DMS79 treated with DMSO at 0.1 percent for 48 hours (cell line): ENCODE measurements around the gene KCNMA1.

Source experiments
- DNase-seq: peaks from one replicate; lab custom pipeline; 2025; lab: John Stamatoyannopoulos, UW

Gene KCNMA1

DNA sequence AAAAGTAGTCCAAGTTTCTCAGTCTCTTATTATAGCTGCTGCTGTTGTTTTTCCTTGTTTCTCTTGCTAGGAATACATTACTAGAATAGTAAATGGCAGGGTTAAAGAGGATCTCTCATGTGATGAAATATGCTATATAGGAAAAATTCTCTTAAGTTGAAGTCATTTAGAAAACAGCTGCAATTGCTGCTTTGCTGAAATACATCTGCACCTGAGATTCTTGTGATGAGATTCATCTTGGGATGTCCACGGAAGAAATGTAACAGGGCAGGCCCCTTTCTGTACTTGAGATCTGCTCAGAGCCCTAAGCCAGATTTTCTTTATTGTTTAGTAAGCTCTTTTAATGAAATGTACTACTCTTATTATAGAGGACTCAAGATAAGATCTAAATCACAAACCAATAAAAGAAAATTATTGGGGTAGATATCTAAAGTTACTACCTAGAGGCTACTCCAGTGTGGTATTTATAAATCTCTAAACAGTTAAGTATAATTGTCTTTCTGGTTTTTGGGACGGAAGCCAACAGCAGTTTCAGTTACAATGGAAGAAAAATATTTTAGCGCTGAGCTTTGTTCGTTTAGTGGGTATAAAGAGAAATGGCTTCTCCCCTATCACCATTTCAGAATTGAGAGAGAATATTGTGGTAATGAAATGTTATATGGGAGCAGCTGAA is 701.5 kb downstream of the KCNMA1 start:
- peak; percentile 7 for DNase-seq

DNA sequence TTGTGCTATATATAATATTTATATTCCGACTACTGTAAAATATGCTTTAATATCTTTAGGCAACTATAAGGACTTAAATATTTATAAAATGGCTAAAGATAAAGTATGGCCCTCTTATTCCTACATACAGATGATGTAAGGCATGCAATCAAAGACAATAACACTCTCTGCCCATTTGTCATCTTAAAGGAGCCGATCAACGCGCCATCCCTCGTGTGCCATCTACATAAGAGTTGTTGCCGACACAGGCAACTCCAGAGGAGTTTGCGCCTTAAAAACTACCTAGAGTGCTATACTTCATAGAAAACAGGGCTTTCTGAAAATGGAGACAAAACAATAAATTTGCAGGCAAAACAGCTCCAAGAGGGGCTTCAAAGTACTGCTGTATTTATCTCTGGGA is 709.0 kb downstream of the KCNMA1 start:
- DNase-seq, result no peak

- DNase-seq, result no peak
These were observed 711.8 kb downstream of the KCNMA1 start for GRCh38 chr10:76925636-76926405.

DNA sequence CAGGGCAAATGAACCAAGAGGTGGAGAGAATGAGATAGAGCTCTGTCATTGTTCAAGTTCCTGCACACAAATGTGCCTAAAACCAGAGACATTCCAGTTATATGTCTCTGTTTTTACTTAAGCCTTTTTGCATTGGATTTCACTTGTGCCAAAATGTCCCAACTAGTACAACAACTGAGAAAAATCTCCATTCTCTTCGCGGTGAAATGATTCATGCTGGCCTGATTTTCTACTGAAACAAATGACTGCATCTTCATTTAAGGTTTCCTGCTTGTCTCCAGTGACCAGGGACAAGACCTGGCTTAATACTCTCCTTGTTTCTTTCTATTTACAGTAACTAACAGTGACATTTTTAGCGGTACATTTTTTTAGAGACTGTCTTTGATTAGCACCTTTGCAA is 714.9 kb downstream of the KCNMA1 start:
- DNase-seq, result no peak

DNA sequence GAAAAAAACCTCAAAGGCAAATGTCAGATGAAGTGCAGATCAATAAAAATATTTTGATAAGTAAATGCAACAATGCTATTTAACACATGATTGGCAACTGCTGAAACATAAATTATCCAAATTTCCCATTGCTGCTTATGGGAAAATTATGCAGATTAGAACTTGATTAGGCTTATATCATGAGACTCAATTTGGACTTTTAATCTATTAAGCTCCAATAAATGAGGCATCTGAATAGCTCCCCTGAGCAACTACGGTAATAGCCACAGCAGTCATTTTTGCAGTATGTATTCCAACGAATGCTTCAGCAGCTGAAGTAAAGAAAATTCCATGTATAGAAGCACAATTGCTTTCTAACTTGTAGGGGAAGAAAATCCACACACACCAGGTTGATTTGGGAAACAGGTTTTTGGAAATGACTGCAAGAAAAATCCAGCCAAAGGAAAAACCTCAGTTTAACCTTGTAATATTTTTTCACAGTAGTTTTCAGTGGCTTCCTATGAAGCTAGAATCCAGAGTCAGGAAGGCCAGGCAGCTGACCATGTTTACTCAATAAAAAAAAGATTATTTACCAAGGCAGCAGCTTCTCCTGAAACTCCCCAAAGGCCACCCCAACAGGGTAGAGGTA is 716.1 kb downstream of the KCNMA1 start:
- no peak for DNase-seq

DNA sequence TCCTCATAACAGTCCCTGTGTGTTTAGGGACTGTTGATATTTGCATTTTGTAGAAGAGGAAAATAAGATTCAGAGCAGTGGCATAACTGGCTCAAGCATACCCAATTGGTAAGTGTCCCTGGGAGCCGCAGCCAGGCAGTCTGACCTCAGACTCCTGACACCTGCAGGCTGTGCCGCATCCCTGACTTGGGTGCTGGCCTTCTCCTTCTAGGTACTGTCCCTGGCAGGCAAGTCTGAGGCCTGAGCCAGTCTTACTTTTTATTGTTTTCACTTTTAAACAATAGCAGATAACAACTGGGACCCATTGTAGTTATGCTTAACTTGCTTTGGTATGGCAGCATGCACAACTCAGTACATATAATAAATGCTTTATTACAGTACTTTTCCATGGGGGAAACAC is 717.0 kb downstream of the KCNMA1 start:
- no peak for DNase-seq

DNA sequence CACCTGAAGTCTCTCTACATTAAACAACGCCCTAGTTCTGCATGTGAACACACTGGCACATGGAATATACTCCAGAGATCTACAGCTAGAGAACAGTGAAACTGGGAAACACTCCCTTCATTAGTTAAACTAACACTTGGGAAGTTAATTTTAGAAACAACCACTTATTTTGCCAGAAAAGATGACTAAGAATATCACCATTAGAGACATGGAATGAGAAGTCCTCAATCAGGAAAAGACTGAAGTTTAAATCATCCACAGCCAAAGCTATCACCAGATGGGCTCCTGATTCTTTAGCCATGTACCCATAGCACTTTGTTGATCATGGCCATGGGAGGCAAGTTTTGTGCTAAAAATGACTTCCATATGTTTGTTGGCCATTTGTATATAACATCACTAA is 719.5 kb downstream of the KCNMA1 start:
- DNase-seq, result no peak

DNA sequence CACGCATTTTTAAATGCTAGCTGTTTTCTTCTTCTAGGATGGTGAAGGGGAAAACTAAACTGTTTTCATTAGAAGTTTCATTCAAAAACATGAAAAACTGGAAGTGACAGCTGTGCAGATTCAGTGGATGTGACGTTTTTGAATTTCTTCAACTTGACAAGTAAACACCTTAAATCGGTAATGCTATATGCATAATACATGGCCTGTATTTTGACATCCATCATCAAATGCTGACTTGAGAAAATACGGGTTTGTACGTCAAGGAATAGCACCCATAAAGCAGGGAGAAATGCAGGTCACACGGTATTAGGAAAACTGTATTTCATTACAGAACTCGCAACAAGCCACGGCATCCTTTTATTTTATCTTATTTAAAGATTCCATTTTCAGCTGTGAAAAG is 720.5 kb downstream of the KCNMA1 start:
- DNase-seq, result no peak

DNA sequence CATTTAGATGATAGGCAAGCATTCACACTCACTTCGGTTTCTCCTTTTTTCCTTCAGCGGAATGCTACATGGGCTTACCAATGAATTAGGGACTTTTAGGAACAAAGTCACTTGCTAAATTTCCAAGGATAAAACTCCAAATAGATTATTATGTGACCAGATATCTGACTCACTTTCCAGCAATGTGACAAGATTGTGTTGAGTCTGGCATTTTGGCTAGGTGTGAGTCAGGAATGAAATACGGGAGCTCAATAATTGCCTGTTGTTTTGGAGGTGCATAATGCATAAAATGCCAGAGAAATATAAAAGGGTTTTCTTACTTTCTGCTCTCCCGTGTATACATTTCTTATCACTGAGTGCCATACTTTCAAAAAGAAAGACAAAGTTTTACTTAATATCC is 721.1 kb downstream of the KCNMA1 start:
- no peak for DNase-seq

- no peak for DNase-seq
These were observed 722.3 kb downstream of the KCNMA1 start for GRCh38 chr10:76915316-76915715.

GRCh38 chr10:76911184-76911583 is 726.4 kb downstream of the KCNMA1 start:
- DNase-seq, result no peak

DNA sequence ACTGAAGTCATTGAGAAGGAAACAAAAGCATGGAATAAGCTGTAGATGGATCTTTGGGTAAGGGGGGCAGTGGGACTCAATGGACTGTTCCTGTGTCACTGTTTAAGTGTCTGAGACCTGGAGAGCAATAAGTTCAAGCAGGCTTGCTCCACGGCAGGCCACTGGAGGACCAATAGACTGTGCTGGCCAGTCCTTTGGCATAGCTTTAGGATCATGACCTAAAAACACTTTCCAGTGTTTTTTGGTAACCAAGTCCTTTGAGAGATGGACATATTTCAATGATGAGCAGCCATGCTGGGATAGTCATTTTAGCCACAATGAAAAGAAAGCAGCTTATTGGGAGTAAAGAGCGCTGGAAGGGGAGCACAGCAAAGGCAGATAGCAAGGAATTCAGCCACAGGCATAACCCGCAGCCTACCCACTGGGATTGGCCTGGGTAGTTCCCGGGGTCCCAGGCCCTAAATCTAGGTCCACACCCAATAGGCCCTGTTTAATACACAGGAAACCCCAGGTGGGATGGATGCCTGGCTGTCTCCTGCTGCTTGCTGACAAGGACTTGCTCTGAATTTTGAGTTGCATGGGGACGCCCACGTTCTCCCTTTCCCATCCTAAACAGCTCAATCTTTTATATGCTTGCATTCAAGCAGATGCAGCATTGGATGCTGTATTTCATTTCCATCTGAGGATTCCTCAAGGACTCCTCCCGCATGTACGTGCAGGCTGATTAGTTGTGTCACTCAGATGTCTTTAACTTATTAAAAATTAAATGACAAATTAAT is 727.2 kb downstream of the KCNMA1 start:
- DNase-seq, result no peak

- no peak for DNase-seq
These were observed 731.4 kb downstream of the KCNMA1 start for GRCh38 chr10:76906256-76906655.

DNA sequence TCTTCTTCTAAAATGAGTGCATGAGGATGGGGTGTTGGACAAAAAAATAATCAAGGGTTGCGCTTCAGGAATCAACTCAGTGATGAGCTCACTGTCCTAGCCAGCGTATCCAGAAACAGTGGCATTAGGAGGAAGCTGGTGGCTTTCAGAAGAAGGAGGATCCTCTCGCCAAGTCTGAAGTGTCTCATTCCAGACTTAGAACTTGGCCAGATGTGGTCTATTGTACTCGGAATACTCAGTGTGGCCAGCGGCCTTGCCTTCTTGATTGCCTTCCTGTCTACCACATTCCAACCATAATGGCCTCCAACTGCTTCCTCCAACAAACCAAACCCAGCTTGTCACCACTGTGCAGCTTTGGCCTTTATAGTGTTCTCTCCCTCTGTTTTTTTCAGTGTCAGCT is 732.4 kb downstream of the KCNMA1 start:
- no peak for DNase-seq

- no peak for DNase-seq
These were observed 734.1 kb downstream of the KCNMA1 start for GRCh38 chr10:76903387-76903945.

DNA sequence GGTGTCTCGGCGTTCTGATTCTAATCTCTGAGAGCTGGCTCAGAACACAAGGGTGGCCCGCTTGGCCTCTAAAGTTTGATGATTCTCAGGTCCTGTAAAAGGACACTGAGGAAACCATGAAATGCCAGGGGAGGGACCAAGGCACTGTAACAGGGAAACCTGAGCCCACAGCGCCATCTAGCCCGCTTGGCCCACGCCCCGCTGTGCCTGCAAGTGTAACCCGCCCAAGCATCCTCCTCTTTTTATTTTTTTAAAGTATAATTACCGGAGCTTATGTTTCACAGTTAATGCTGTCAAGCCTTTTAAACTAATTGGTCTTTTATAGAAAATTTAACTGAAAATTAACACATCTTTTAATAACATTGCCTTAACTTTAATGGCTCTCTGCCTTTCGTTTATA is 734.7 kb downstream of the KCNMA1 start:
- no peak for DNase-seq

- DNase-seq, result no peak
These were observed 735.9 kb downstream of the KCNMA1 start for GRCh38 chr10:76901701-76902100.

DNA sequence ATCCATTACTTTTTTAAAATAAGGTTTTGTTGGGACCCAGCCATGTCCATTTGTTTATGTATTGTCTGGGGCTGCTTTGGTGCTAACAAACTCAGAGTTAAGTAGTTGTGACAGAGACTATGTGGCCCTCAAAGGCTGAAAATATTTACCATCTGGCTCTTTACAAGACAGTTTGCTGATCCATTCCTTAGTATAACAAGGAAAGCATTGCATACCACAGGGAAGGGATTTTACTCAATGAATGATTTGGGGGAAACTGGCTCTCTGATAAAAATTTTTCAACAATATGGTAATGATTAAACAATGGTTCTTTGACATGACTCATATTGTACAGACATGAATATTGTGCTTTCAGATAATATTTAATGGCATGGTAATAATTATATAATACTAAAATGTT is 738.1 kb downstream of the KCNMA1 start:
- no peak for DNase-seq

- DNase-seq, result no peak
These were observed 744.7 kb downstream of the KCNMA1 start for GRCh38 chr10:76892766-76893479.

- no peak for DNase-seq
These were observed 750.2 kb downstream of the KCNMA1 start for GRCh38 chr10:76887223-76888010.

GRCh38 chr10:76885816-76886215 is 751.8 kb downstream of the KCNMA1 start:
- no peak for DNase-seq
